Endothelial cell of umbilical vein (primary cell): ENCODE data around the gene SMOC1. TPM values are rescaled to one million over a fixed set of nuclear protein-coding genes. Genes with fewer than 3 reads are reported as not detected.

Experiments
- BruUV-seq: library from RNA; stranded (reverse); fragments of 400-500 nt; replicated peaks from 2 replicates; lab custom pipeline; 2021; lab: Mats Ljungman, UMichigan
- CTCF ChIA-PET: fragments of 300-600, 350-600 bp; sonication (Branson Sonifier 250); formaldehyde crosslinking; loops from one replicate; lab custom pipeline; 2021; ENCODE audit warnings: antibody characterized with exemption, inconsistent platforms; lab: Charles Lee
- POLR2A ChIA-PET: fragments of 300-600, 350-600 bp; sonication (Branson Sonifier 250); formaldehyde crosslinking; loops from one replicate; lab custom pipeline; 2021; ENCODE audit warnings: antibody characterized with exemption, inconsistent platforms; lab: Charles Lee
- DNase-seq: peaks from one replicate; pipeline ENCODE4 v3.0.0-alpha.2; 2011; ENCODE audit warnings: low read depth, low spot score
- FAIRE-seq: peaks from 2 replicates; lab custom pipeline; 2011; peaks lifted over from hg19 to GRCh38; lab: Jason Lieb, UNC
- H2AFZ ChIP-seq: 2 replicates; pipeline ENCODE4 v1.6.0; 2012; ENCODE audit warnings: low read depth, low read length, control low read depth, inconsistent platforms
- H3K27ac ChIP-seq: 2 replicates; pipeline ENCODE4 v1.5.1; 2011; ENCODE audit warnings: low read depth, mild to moderate bottlenecking, control low read depth, low read length, moderate library complexity; ENCODE audit not compliant: insufficient read depth
- H3K27me3 ChIP-seq, 2 experiments: 2 replicates each; pipeline versions ENCODE4 v1.6.0 to v1.6.1; 2011; ENCODE audit warnings: low read length in 2 of 2, mixed read lengths in 1 of 2; ENCODE audit not compliant: control insufficient read depth in 2 of 2, insufficient read depth in 2 of 2
- H3K36me3 ChIP-seq, 2 experiments: 2 replicates in 1 of 2; 3 replicates in 1 of 2; pipeline ENCODE4 v1.5.1; 2011; ENCODE audit warnings: low read length in 2 of 2, mild to moderate bottlenecking in 1 of 2, moderate library complexity in 1 of 2; ENCODE audit not compliant: control insufficient read depth in 2 of 2, insufficient read depth in 2 of 2; ENCODE audit errors: extremely low read depth in 1 of 2
- H3K4me1 ChIP-seq: 3 replicates; pipeline ENCODE4 v1.5.1; 2011; ENCODE audit warnings: mild to moderate bottlenecking, low read length; ENCODE audit not compliant: control insufficient read depth, insufficient read depth; ENCODE audit errors: extremely low read depth
- H3K4me2 ChIP-seq: 2 replicates; pipeline ENCODE4 v1.6.1; 2011; ENCODE audit warnings: low read length, control low read depth, mixed read lengths; ENCODE audit not compliant: insufficient read depth
- H3K4me3 ChIP-seq, 3 experiments: fragments of 200-600 bp in 1 of 3; sonication (generic), shearing (Covaris generic) in 1 of 3; replicated peaks in 1 of 3; 2 replicates each; pipeline ENCODE4 v1.5.1; 2011 to 2016; ENCODE audit warnings: control low read depth in 3 of 3, low read length in 3 of 3, mild to moderate bottlenecking in 2 of 3, inconsistent platforms in 1 of 3, low read depth in 1 of 3, moderate library complexity in 1 of 3; ENCODE audit not compliant: insufficient read depth in 1 of 3
- H3K79me2 ChIP-seq: 2 replicates; pipeline ENCODE4 v1.6.0; 2012; ENCODE audit warnings: low read length, inconsistent platforms; ENCODE audit not compliant: control insufficient read depth, insufficient read depth
- H3K9ac ChIP-seq: replicated peaks from 2 replicates; pipeline ENCODE3; 2011; ENCODE audit warnings: low read length, control low read depth; ENCODE audit not compliant: insufficient read depth; ENCODE audit errors: extremely low read depth
- H3K9me1 ChIP-seq: replicated peaks from 3 replicates; pipeline ENCODE4 v1.6.0; 2011; ENCODE audit warnings: mild to moderate bottlenecking, low read length; ENCODE audit not compliant: control insufficient read depth, insufficient read depth; ENCODE audit errors: extremely low read depth
- H3K9me3 ChIP-seq: replicated peaks from 2 replicates; pipeline ENCODE4 v1.5.1; 2012; ENCODE audit warnings: low read length, inconsistent platforms; ENCODE audit not compliant: control insufficient read depth, insufficient read depth
- H4K20me1 ChIP-seq: replicated peaks from 2 replicates; pipeline ENCODE3; 2011; ENCODE audit warnings: mild to moderate bottlenecking, low read length; ENCODE audit not compliant: control insufficient read depth, insufficient read depth; ENCODE audit errors: extremely low read depth
- EZH2 ChIP-seq: IDR thresholded peaks from 2 replicates; pipeline ENCODE4 v1.6.1; 2012; ENCODE audit warnings: borderline replicate concordance, low read depth, mild to moderate bottlenecking, moderate library complexity, low read length, inconsistent platforms; ENCODE audit not compliant: severe bottlenecking
- FOS ChIP-seq: IDR thresholded peaks from 2 replicates; pipeline ENCODE4 v1.6.1; 2011; ENCODE audit warnings: mild to moderate bottlenecking, low read length, moderate library complexity, borderline replicate concordance; ENCODE audit not compliant: insufficient read depth
- GATA2 ChIP-seq: IDR thresholded peaks from 2 replicates; pipeline ENCODE4 v1.7.0; 2011; ENCODE audit warnings: low read depth, mild to moderate bottlenecking, moderate library complexity, mixed read lengths, low read length; ENCODE audit not compliant: insufficient read length, insufficient read depth
- JUN ChIP-seq: IDR thresholded peaks from 2 replicates; pipeline ENCODE4 v1.6.1; 2011; ENCODE audit warnings: borderline replicate concordance, low read depth; ENCODE audit not compliant: insufficient read length, insufficient read depth
- MYC ChIP-seq: IDR thresholded peaks from one replicate; pipeline ENCODE4 v1.6.1; 2011; ENCODE audit warnings: mild to moderate bottlenecking, low read depth, low read length
- POLR2A ChIP-seq: IDR thresholded peaks from 2 replicates; pipeline ENCODE4 v1.6.1; 2012; ENCODE audit warnings: low read depth, mild to moderate bottlenecking, control low read depth, low read length
- POLR2AphosphoS5 ChIP-seq: IDR thresholded peaks from 2 replicates; pipeline ENCODE4 v1.6.1; 2012; ENCODE audit warnings: low read depth, mild to moderate bottlenecking, control low read depth, low read length, moderate library complexity; ENCODE audit not compliant: insufficient read depth
- dilution Hi-C: fragments of 300-500 bp; cut with MboI; formaldehyde crosslinking; loops from one replicate; pipeline ENCODE4 v1.15.0; 2019; ENCODE audit warnings: low sequenced_read_pairs; ENCODE audit not compliant: extremely low pct_ligation_motif_present
- intact Hi-C: fragments of 100-400 bp; cut with micrococcal nuclease; formaldehyde crosslinking; loops from one replicate; pipeline ENCODE4 v1.10.0; 2022
- polyA plus RNA-seq, 4 experiments: library from polyadenylated mRNA; depleted of rRNA in 3 of 4; stranded (reverse) in 3 of 4; unstranded in 1 of 4; fragments of >200 nt; gene quantifications; 2 replicates each; pipeline versions ENCODE4 v1.2.1 to v1.2.3, GENCODE V29; 2011 to 2012; ENCODE audit warnings: missing spikeins in 1 of 4
- total RNA-seq: library from RNA; stranded (reverse); gene quantifications from 2 replicates; pipeline ENCODE4 v1.2.3, GENCODE V29; 2021
- TF ChIP-seq, protein P1 (sequence below): IDR thresholded peaks from 2 replicates; pipeline ENCODE4 v1.6.1; 2011; ENCODE audit not compliant: insufficient read depth, insufficient read length
- TF ChIP-seq, protein P2 (sequence below), 2 donors: IDR thresholded peaks; 1 replicate in 1 of 2; 2 replicates in 1 of 2; pipeline ENCODE4 v1.5.1; 2011; ENCODE audit warnings: low read length in 2 of 2, mild to moderate bottlenecking in 2 of 2, moderate library complexity in 2 of 2, control low read depth in 1 of 2, inconsistent platforms in 1 of 2, low read depth in 1 of 2; ENCODE audit not compliant: insufficient read depth in 1 of 2; ENCODE audit errors: extremely low read depth in 1 of 2

SMOC1 gene
- total and polyA plus RNA-seq, 2 donors (not counting 3 experiments of a cell fraction or from before 2014, with no cell fraction given), result 0.97 to 1.1 TPM

GRCh38 chr14:69964841-69965240, 85.6 kb downstream of the SMOC1 start:
- Histone ChIP-seq H3K9me3 (no peaks in the 10 kb centered on the region), H3K36me3 (no peaks in the 10 kb centered on the region), H2AFZ (no peak overlapping the region), H3K9me1 (no peaks in the 10 kb centered on the region), H3K4me3 (no peak overlapping the region), H3K4me2 (no peak overlapping the region), H3K79me2 (no peaks in the 10 kb centered on the region), H3K9ac (no peak overlapping the region), H3K27me3 (no peaks in the 10 kb centered on the region), H4K20me1 (no peaks in the 10 kb centered on the region), H3K4me1 (no peaks in the 10 kb centered on the region), H3K27ac (no peak overlapping the region)
- no peak for DNase-seq
- FAIRE-seq, result no peak
- ChIA-PET CTCF (no interaction called here), POLR2A (no interaction called here)
- intact Hi-C loops (no loop called here), dilution Hi-C loops (no loop called here)
- TF ChIP-seq FOS (no peak), POLR2A (no peak)
- no TSS peak for BruUV-seq

DNA sequence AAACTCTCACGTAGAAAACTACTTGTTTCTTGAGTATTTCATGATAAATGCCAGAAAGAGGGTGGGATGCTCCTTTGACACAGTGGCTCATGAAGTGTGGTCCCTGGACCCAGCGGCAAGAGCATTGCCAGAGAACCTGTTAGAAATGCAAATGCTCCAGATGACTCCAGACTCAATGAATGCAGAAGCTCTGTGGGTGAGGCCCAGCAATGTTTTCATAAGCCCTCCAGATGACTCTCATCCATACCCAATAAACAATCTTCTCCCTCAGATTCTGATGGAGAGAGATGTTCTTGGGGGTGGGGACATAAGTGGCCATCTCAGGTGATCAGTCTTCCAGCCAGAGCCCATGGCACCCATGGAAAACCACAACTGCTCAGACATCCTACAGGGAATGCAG, 88.9 kb downstream of the SMOC1 start:
- TF ChIP-seq, protein P1, sequence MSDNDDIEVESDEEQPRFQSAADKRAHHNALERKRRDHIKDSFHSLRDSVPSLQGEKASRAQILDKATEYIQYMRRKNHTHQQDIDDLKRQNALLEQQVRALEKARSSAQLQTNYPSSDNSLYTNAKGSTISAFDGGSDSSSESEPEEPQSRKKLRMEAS, result no peak
- TF ChIP-seq POLR2AphosphoS5, result no peak
- no peak for TF ChIP-seq JUN
- no peak for TF ChIP-seq EZH2
- TF ChIP-seq POLR2A, result no peak
- TF ChIP-seq MYC, result no peak
- no peak for TF ChIP-seq GATA2
- no peak for TF ChIP-seq FOS
- TF ChIP-seq, protein P2, sequence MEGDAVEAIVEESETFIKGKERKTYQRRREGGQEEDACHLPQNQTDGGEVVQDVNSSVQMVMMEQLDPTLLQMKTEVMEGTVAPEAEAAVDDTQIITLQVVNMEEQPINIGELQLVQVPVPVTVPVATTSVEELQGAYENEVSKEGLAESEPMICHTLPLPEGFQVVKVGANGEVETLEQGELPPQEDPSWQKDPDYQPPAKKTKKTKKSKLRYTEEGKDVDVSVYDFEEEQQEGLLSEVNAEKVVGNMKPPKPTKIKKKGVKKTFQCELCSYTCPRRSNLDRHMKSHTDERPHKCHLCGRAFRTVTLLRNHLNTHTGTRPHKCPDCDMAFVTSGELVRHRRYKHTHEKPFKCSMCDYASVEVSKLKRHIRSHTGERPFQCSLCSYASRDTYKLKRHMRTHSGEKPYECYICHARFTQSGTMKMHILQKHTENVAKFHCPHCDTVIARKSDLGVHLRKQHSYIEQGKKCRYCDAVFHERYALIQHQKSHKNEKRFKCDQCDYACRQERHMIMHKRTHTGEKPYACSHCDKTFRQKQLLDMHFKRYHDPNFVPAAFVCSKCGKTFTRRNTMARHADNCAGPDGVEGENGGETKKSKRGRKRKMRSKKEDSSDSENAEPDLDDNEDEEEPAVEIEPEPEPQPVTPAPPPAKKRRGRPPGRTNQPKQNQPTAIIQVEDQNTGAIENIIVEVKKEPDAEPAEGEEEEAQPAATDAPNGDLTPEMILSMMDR (IDR thresholded peaks at IDR 0.05; ENCODE audit: extremely low read depth in 1 of 2, insufficient read depth in 1 of 2, low read depth in 1 of 2, low read length in 2 of 2), result no peak
- H2AFZ ChIP-seq, result no peak overlapping the region
- CTCF ChIA-PET, result no interaction called here
- BruUV-seq, result no TSS peak
- no peak overlapping the region for H3K9ac ChIP-seq
- no peaks in the 10 kb centered on the region for H3K36me3 ChIP-seq
- intact Hi-C loops (no loop called here), dilution Hi-C loops (no loop called here)
- no peaks in the 10 kb centered on the region for H3K9me1 ChIP-seq
- H4K20me1 ChIP-seq, result no peaks in the 10 kb centered on the region
- H3K9me3 ChIP-seq, result no peaks in the 10 kb centered on the region
- POLR2A ChIA-PET, result no interaction called here
- DNase-seq (no peak), FAIRE-seq (no peak)
- H3K27ac ChIP-seq, result no peak overlapping the region
- no peaks in the 10 kb centered on the region for H3K4me1 ChIP-seq
- no peak overlapping the region for H3K4me2 ChIP-seq
- no peaks in the 10 kb centered on the region for H3K79me2 ChIP-seq
- no peaks in the 10 kb centered on the region for H3K27me3 ChIP-seq
- no peak overlapping the region for H3K4me3 ChIP-seq
